ENCODE results near the gene KCNN2. TPM values are rescaled to one million over a fixed set of nuclear protein-coding genes. Genes with fewer than 3 reads are reported as not detected.

KCNN2 gene
- total RNA-seq, 2 experiments from 2014 or later, result not detected

DNA sequence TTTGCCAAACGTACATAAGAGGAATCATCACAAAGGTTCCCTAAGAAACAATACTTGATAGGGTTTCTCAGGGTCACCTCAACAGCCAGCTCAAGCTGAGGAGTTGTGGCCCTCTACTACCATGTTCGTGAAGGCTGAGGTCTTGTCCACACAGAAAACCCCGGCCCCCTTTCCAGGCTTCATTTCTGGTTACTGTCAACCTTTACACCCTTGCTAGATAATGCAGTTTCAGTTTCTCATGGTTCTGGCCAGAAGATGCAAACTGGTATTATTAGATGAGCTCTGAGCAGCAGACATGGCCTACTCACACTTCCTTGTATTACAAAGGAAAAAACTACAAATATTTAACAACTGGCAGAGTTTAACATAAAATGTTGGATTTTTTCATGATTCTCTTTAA lies 22.8 kb upstream of the KCNN2 start:
- no peaks in the 10 kb centered on the region for H3K36me3 Mint-ChIP-seq (ENCODE audit: low read depth)
- ChIA-PET CTCF (no interaction called here), POLR2A (no interaction called here)
- DNase-seq, result no peak
- no peaks in the 10 kb centered on the region for H3K4me1 Mint-ChIP-seq (ENCODE audit: low read depth)
- intact Hi-C loops (cut with DNase I, micrococcal nuclease), result no loop called here
- no peak overlapping the region for H3K4me3 Mint-ChIP-seq
- Histone ChIP-seq H3K27me3 (ENCODE audit: control insufficient read depth in 1 of 2, insufficient read depth in 2 of 2, low read length in 2 of 2) (no peaks in the 10 kb centered on the region), H3K9me3 (ENCODE audit: control insufficient read depth in 1 of 2, insufficient read depth in 1 of 2, low read length in 2 of 2) (no peaks in the 10 kb centered on the region), H3K4me3 (ENCODE audit: low read length) (no peak overlapping the region), H3K4me1 (ENCODE audit: insufficient read depth, low read length) (no peaks in the 10 kb centered on the region), H3K36me3 (ENCODE audit: insufficient read depth, low read length) (no peaks in the 10 kb centered on the region), H3K27ac (ENCODE audit: low read depth in 1 of 2, low read length in 2 of 2) (no peak overlapping the region)
- no peak overlapping the region for H3K27ac Mint-ChIP-seq
- peaks cover 3% of the 10 kb centered on the region for H3K9me3 Mint-ChIP-seq
- ATAC-seq (ENCODE audit: poor library complexity), result no peak
- TF ChIP-seq, protein P1, sequence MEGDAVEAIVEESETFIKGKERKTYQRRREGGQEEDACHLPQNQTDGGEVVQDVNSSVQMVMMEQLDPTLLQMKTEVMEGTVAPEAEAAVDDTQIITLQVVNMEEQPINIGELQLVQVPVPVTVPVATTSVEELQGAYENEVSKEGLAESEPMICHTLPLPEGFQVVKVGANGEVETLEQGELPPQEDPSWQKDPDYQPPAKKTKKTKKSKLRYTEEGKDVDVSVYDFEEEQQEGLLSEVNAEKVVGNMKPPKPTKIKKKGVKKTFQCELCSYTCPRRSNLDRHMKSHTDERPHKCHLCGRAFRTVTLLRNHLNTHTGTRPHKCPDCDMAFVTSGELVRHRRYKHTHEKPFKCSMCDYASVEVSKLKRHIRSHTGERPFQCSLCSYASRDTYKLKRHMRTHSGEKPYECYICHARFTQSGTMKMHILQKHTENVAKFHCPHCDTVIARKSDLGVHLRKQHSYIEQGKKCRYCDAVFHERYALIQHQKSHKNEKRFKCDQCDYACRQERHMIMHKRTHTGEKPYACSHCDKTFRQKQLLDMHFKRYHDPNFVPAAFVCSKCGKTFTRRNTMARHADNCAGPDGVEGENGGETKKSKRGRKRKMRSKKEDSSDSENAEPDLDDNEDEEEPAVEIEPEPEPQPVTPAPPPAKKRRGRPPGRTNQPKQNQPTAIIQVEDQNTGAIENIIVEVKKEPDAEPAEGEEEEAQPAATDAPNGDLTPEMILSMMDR (IDR thresholded peaks at IDR 0.05), result no peak
- H3K27me3 Mint-ChIP-seq, result no peaks in the 10 kb centered on the region

DNA sequence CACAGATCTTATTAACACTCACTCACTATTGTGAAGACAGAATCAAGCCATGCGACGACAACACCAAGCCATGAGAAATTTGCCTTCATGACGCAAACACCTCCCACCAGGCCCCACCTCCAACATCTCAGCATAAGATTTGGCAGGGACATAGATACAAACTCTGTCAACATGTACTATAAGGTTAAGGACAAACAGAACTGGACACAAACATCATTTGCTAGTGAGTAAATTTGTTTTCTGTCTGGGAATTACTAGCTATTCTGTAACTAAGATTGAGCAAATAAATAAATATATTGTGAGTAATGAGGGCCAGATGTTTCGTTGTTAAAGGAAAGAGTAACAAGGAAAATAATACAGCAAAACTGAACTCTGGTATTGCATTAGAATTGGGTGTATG lies 15.7 kb upstream of the KCNN2 start:
- Histone ChIP-seq H3K36me3 (ENCODE audit: insufficient read depth, low read length) (no peaks in the 10 kb centered on the region), H3K4me3 (ENCODE audit: low read length) (no peak overlapping the region), H3K4me1 (ENCODE audit: insufficient read depth, low read length) (no peaks in the 10 kb centered on the region), H3K9me3 (ENCODE audit: control insufficient read depth in 1 of 2, insufficient read depth in 1 of 2, low read length in 2 of 2) (no peaks in the 10 kb centered on the region), H3K27ac (ENCODE audit: low read depth in 1 of 2, low read length in 2 of 2) (no peak overlapping the region), H3K27me3 (ENCODE audit: control insufficient read depth in 1 of 2, insufficient read depth in 2 of 2, low read length in 2 of 2) (no peaks in the 10 kb centered on the region)
- Mint-ChIP-seq H3K27me3 (no peaks in the 10 kb centered on the region), H3K36me3 (ENCODE audit: low read depth) (no peaks in the 10 kb centered on the region), H3K27ac (no peak overlapping the region), H3K9me3 (no peaks in the 10 kb centered on the region), H3K4me1 (ENCODE audit: low read depth) (no peaks in the 10 kb centered on the region), H3K4me3 (no peak overlapping the region)
- ATAC-seq (ENCODE audit: poor library complexity), result no peak
- ChIA-PET CTCF (interaction anchor here (0.7 kb wide), 1 partner anchor 12 kb away, joined by 4 read pairs; no protein-coding TSS in a partner anchor), POLR2A (no interaction called here)
- TF ChIP-seq, protein P1 (IDR thresholded peaks at IDR 0.05), result no peak
- intact Hi-C loops (cut with DNase I, micrococcal nuclease), result no loop called here
- no peak for DNase-seq

DNA sequence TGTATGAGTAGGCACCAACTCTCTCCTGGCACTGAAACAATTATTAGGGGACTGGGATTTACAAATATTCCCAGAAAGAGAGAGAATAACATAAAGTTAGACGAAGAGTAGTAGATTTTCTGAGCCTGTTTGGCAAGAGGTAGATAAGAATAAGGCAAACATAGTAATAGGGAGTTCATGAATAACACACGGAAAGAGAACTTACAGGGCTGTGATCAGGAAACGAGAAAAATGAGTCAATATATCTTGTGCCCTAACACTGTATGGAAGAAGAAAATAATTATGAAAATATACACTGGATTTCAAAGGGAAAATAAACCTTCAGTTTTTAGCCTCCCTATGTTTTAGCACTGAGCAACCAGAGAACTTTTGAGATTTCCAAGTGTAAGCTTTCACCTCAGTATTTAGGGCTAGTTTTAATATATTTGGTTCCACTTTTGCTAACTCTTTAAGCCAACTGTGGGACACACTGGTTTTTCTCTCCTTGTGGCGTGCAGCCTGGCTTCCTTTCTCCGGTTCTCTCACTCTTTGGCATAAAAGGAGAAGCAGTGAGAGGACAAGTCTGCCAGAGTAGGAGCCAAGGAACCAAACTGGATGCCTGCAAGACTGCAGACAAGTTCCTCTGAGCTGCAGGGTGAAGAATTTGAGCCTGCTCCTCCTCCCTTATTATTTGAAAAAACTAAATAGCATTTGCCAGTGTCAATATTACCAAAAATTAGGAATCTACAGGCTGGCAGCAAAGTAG lies 6.6 kb upstream of the KCNN2 start:
- ATAC-seq (ENCODE audit: poor library complexity), result no peak
- Histone ChIP-seq H3K4me1 (ENCODE audit: insufficient read depth, low read length) (no peaks in the 10 kb centered on the region), H3K36me3 (ENCODE audit: insufficient read depth, low read length) (no peaks in the 10 kb centered on the region), H3K4me3 (ENCODE audit: low read length) (no peak overlapping the region), H3K27ac (ENCODE audit: low read depth in 1 of 2, low read length in 2 of 2) (no peak overlapping the region), H3K9me3 (ENCODE audit: control insufficient read depth in 1 of 2, insufficient read depth in 1 of 2, low read length in 2 of 2) (no peaks in the 10 kb centered on the region), H3K27me3 (ENCODE audit: control insufficient read depth in 1 of 2, insufficient read depth in 2 of 2, low read length in 2 of 2) (peaks cover 4 to 10% of the 10 kb centered on the region in 2 experiments)
- Mint-ChIP-seq H3K4me1 (ENCODE audit: low read depth) (no peaks in the 10 kb centered on the region), H3K4me3 (no peak overlapping the region), H3K9me3 (peaks cover 3% of the 10 kb centered on the region), H3K27me3 (peaks cover 35% of the 10 kb centered on the region), H3K36me3 (ENCODE audit: low read depth) (no peaks in the 10 kb centered on the region), H3K27ac (no peak overlapping the region)
- POLR2A ChIA-PET, result no interaction called here
- TF ChIP-seq, protein P1 (IDR thresholded peaks at IDR 0.05), result no peak
- intact Hi-C loops (cut with DNase I, micrococcal nuclease), result no loop called here
- DNase-seq, result no peak
- CTCF ChIA-PET, result no interaction called here

Data from CD4-positive, alpha-beta T cell (primary cell).